HG03432 (cell line): ENCODE results near the gene MAG.

Source experiments
- ATAC-seq: cut with Tn5 transposase; IDR thresholded peaks from one replicate; pipeline ENCODE4 v1.9.1; 2021; ENCODE audit warnings: mild to moderate bottlenecking, moderate library complexity; ENCODE audit not compliant: unreplicated experiment

MAG gene

GRCh38 chr19:35264268-35265125 lies 27.5 kb upstream of the MAG start:
- ATAC-seq, result no peak

- ATAC-seq, result no peak
Measured at GRCh38 chr19:35265126-35265899, 26.6 kb upstream of the MAG start.

- no peak for ATAC-seq
Measured at GRCh38 chr19:35265900-35266519, 26.0 kb upstream of the MAG start.

GRCh38 chr19:35266520-35267352 lies 25.2 kb upstream of the MAG start:
- ATAC-seq, result no peak

GRCh38 chr19:35267353-35267817 lies 24.6 kb upstream of the MAG start:
- no peak for ATAC-seq

GRCh38 chr19:35267818-35268535 lies 24.0 kb upstream of the MAG start:
- ATAC-seq, result peak; percentile 51

- peak; percentile 25 for ATAC-seq
Measured at GRCh38 chr19:35268536-35269437, 23.2 kb upstream of the MAG start, which contains the start of gene USF2. Gene USF2, plus strand, starts transcription at chr19:35268962. Its CDS starts 140 bp downstream, at chr19:35269102.

- ATAC-seq, result peak; percentile 56
Measured at GRCh38 chr19:35269438-35270117, 22.4 kb upstream of the MAG start.

GRCh38 chr19:35270381-35270811 lies 21.6 kb upstream of the MAG start:
- no peak for ATAC-seq

- ATAC-seq, result no peak
Measured at GRCh38 chr19:35271546-35271945, 20.4 kb upstream of the MAG start.

GRCh38 chr19:35272122-35272719 lies 19.7 kb upstream of the MAG start:
- ATAC-seq, result no peak

GRCh38 chr19:35272954-35273649 lies 18.9 kb upstream of the MAG start:
- no peak for ATAC-seq

GRCh38 chr19:35273686-35274259 lies 18.2 kb upstream of the MAG start:
- no peak for ATAC-seq

- no peak for ATAC-seq
Measured at GRCh38 chr19:35274323-35274722, 17.6 kb upstream of the MAG start.

GRCh38 chr19:35276706-35277281 lies 15.2 kb upstream of the MAG start:
- no peak for ATAC-seq

- ATAC-seq, result no peak
Measured at GRCh38 chr19:35278578-35279284, 13.2 kb upstream of the MAG start.
